ENCODE measurements around the gene AFAP1L1.

AFAP1L1 gene

DNA sequence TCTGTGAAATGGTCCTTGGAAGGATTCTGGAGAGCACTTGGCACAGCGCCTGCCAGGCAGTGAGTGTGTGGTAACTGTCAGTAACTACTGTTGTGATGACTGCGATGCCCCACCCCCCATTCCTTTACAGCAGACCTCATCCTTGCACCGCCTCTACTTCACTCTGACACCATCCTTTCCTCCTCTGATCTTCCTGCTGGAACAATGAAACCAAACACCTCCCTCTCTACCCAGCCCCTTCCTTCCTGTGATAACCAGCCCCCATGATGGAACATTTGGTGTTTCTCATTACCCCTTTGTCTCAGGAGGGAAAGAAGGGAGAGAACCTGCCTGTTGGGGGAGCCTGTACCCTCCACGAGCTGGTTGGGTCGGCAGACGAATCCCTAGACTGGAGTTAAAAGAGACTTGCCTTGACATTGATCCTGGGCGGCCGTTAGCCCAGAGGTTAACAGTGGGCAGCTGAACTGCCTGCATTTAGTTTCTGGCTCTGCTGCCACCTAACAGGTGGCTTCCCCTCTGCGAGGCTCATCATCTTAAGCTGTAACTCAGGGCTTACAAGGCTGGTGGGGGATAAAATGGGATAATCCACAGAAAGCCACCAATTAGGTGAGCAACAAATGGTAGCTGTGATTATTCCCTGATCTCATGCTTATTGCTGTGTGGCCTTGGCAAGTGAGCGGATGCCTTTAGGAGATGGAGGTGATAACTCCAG lies 39.4 kb downstream of the AFAP1L1 start:
- no peak overlapping the region for H3K27ac ChIP-seq

DNA sequence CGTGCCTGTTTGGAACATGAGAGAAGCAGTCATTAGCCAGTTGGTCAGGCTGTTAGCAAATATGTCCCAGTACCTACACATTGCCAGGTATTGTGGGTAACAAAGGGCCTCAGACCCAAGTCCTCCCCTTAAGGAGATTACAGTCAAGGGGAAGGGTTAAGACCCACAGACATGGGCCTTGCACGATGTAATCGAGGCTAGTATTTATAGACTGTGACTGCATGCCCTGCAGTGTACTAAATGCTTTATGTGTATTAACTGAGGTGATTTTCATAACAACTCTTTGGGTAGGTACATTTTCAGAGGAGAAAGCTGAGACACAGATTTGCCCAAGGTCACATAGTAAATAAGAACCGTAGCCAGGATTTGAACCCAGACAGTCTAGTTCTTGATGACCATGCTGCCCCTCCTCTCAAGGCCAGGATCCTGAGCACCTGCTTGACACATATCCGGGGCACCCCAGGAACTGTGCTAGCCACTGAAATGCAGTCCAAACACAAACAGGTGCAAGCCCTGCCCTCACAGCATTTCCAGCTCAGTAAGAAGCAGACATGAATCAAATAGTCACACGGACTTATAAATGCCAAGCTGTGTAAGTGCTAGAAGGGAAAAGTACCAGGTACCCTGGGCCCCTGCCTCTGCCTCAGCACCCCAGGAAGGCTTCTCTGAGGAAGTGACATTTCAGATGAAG lies 41.6 kb downstream of the AFAP1L1 start:
- no peak overlapping the region for H3K4me2 ChIP-seq
- TF ChIP-seq, protein P1, sequence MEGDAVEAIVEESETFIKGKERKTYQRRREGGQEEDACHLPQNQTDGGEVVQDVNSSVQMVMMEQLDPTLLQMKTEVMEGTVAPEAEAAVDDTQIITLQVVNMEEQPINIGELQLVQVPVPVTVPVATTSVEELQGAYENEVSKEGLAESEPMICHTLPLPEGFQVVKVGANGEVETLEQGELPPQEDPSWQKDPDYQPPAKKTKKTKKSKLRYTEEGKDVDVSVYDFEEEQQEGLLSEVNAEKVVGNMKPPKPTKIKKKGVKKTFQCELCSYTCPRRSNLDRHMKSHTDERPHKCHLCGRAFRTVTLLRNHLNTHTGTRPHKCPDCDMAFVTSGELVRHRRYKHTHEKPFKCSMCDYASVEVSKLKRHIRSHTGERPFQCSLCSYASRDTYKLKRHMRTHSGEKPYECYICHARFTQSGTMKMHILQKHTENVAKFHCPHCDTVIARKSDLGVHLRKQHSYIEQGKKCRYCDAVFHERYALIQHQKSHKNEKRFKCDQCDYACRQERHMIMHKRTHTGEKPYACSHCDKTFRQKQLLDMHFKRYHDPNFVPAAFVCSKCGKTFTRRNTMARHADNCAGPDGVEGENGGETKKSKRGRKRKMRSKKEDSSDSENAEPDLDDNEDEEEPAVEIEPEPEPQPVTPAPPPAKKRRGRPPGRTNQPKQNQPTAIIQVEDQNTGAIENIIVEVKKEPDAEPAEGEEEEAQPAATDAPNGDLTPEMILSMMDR (conservative IDR thresholded peaks at IDR 0.05; ENCODE audit: low read depth, low read length): no peak
- no peaks in the 10 kb centered on the region for H4K20me1 ChIP-seq (ENCODE audit: insufficient read depth)

More for the DNA sequence above, 39.4 kb downstream of the AFAP1L1 start:
- Histone ChIP-seq H3K79me2 (ENCODE audit: insufficient read depth, low read depth) (no peaks in the 10 kb centered on the region), H3K9ac (no peak overlapping the region), H3K4me2 (no peak overlapping the region), H4K20me1 (ENCODE audit: insufficient read depth) (no peaks in the 10 kb centered on the region), H3K4me3 (IDR thresholded peaks at IDR 0.05; ENCODE audit: insufficient read depth, low read depth, low read length) (no peak overlapping the region), H2AFZ (ENCODE audit: low read depth) (no peak overlapping the region), H3K36me3 (ENCODE audit: insufficient read depth) (no peaks in the 10 kb centered on the region), H3K4me1 (ENCODE audit: low read depth, poor library complexity, severe bottlenecking) (no peaks in the 10 kb centered on the region), H3K27me3 (ENCODE audit: insufficient read depth, low read depth) (no peaks in the 10 kb centered on the region)
- TF ChIP-seq, protein P1 (conservative IDR thresholded peaks at IDR 0.05; ENCODE audit: low read depth, low read length): no peak

DNA sequence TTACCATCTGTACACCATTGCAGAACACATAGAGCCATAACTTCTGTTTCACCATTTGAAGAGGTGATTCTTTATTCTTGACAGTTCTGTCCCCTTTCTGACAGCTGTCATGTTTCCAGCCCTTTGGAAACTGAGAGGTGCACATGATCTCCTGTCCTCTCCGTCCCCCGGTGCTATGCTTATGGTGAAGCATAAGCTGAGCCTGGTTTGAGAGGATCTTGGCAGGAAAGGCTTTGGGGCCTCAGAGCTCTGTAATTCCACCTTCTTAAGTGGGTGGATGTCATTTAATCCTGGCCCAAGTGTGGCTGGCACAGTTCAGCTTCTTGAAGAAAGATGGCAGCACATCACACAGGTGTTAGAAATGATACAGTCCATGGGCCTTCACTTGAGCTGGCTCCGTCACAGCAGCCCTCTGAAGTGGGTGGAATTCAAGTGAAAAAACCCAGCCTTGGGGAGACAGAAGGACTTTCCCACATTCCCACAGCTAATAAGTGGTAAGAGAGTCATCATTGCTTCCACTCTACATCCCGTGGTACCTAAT lies 43.0 kb downstream of the AFAP1L1 start:
- TF ChIP-seq, protein P1 (conservative IDR thresholded peaks at IDR 0.05; ENCODE audit: low read depth, low read length): 0 out of 2 replicates have a peak, but pooled peaks have one; percentile 12
- no peaks in the 10 kb centered on the region for H3K4me1 ChIP-seq (ENCODE audit: low read depth, poor library complexity, severe bottlenecking)
- H3K4me2 ChIP-seq: no peak overlapping the region
- H3K27ac ChIP-seq: no peak overlapping the region
- no peaks in the 10 kb centered on the region for H3K79me2 ChIP-seq (ENCODE audit: insufficient read depth, low read depth)
- H3K4me3 ChIP-seq (IDR thresholded peaks at IDR 0.05; ENCODE audit: insufficient read depth, low read depth, low read length): no peak overlapping the region
- no peak overlapping the region for H3K9ac ChIP-seq
- H4K20me1 ChIP-seq (ENCODE audit: insufficient read depth): no peaks in the 10 kb centered on the region
- no peaks in the 10 kb centered on the region for H3K36me3 ChIP-seq (ENCODE audit: insufficient read depth)
- no peaks in the 10 kb centered on the region for H3K27me3 ChIP-seq (ENCODE audit: insufficient read depth, low read depth)
- no peak overlapping the region for H2AFZ ChIP-seq (ENCODE audit: low read depth)

More for the DNA sequence above, 41.6 kb downstream of the AFAP1L1 start:
- H3K36me3 ChIP-seq (ENCODE audit: insufficient read depth): no peaks in the 10 kb centered on the region
- no peaks in the 10 kb centered on the region for H3K4me1 ChIP-seq (ENCODE audit: low read depth, poor library complexity, severe bottlenecking)
- H3K4me3 ChIP-seq (IDR thresholded peaks at IDR 0.05; ENCODE audit: insufficient read depth, low read depth, low read length): no peak overlapping the region
- no peaks in the 10 kb centered on the region for H3K27me3 ChIP-seq (ENCODE audit: insufficient read depth, low read depth)
- H3K9ac ChIP-seq: no peak overlapping the region
- H2AFZ ChIP-seq (ENCODE audit: low read depth): no peak overlapping the region
- H3K79me2 ChIP-seq (ENCODE audit: insufficient read depth, low read depth): no peaks in the 10 kb centered on the region
- no peak overlapping the region for H3K27ac ChIP-seq

DNA sequence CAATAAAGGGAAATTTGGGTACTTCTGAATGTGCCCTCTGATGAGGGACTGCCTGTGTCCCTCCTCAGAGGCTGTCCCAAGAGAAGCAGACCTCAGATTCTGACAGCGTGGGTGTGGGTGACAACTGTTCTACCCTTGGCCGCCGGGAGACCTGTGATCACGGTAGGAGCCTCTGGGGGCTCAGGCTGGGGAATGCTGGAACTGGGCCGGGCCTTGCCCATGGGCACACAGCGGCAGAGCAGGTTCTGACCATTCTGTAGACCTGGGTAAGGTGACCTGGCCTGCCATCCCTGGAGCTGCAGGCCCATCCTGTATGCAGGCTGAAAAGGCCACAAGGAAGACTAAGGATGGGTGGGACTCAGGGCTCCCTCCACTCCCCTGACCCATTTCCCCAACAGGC lies 44.1 kb downstream of the AFAP1L1 start:
- H3K9ac ChIP-seq: no peak overlapping the region
- H2AFZ ChIP-seq (ENCODE audit: low read depth): no peak overlapping the region
- H3K4me3 ChIP-seq (IDR thresholded peaks at IDR 0.05; ENCODE audit: insufficient read depth, low read depth, low read length): no peak overlapping the region
- H3K4me2 ChIP-seq: no peak overlapping the region
- no peaks in the 10 kb centered on the region for H3K36me3 ChIP-seq (ENCODE audit: insufficient read depth)
- no peaks in the 10 kb centered on the region for H3K4me1 ChIP-seq (ENCODE audit: low read depth, poor library complexity, severe bottlenecking)
- H4K20me1 ChIP-seq (ENCODE audit: insufficient read depth): no peaks in the 10 kb centered on the region
- no peaks in the 10 kb centered on the region for H3K79me2 ChIP-seq (ENCODE audit: insufficient read depth, low read depth)
- H3K27me3 ChIP-seq (ENCODE audit: insufficient read depth, low read depth): no peaks in the 10 kb centered on the region
- H3K27ac ChIP-seq: no peak overlapping the region
- TF ChIP-seq, protein P1 (conservative IDR thresholded peaks at IDR 0.05; ENCODE audit: low read depth, low read length): no peak
